Smooth muscle cell (in vitro differentiated cells): ENCODE measurements around the gene SF3B4. TPM values are rescaled to one million over a fixed set of nuclear protein-coding genes. Genes with fewer than 3 reads are reported as not detected.

ENCODE experiments used
- DNase-seq: peaks from one replicate; lab custom pipeline; 2025; ENCODE audit not compliant: unreplicated experiment; lab: John Stamatoyannopoulos, UW
- H2AFZ ChIP-seq: fragments of 200-600 bp; sonication (generic); 2 replicates; pipeline ENCODE4 v1.6.0; 2016; ENCODE audit warnings: antibody characterized with exemption, low read depth, mild to moderate bottlenecking
- H3F3A ChIP-seq: fragments of 200-600 bp; sonication (generic); 2 replicates; pipeline ENCODE4 v1.6.0; 2017; ENCODE audit warnings: antibody characterized with exemption, low read depth
- H3K27ac ChIP-seq: fragments of 200-600 bp; sonication (generic); 2 replicates; pipeline ENCODE4 v1.5.1; 2016; ENCODE audit warnings: low read depth, mild to moderate bottlenecking
- H3K27me3 ChIP-seq: fragments of 200-600 bp; sonication (generic); 2 replicates; pipeline ENCODE4 v1.6.1; 2016; ENCODE audit warnings: low read depth, mild to moderate bottlenecking
- H3K36me3 ChIP-seq: fragments of 200-600 bp; sonication (generic); 2 replicates; pipeline ENCODE4 v1.5.1; 2016; ENCODE audit warnings: low read depth
- H3K4me1 ChIP-seq: fragments of 200-600 bp; sonication (generic); 2 replicates; pipeline ENCODE4 v1.5.1; 2016; ENCODE audit warnings: low read depth
- H3K4me2 ChIP-seq: fragments of 200-600 bp; sonication (generic); 2 replicates; pipeline ENCODE4 v1.6.0; 2016; ENCODE audit warnings: mild to moderate bottlenecking
- H3K4me3 ChIP-seq: fragments of 200-600 bp; sonication (generic); 2 replicates; pipeline ENCODE4 v1.5.1; 2016; ENCODE audit warnings: mild to moderate bottlenecking
- H3K79me2 ChIP-seq: fragments of 200-600 bp; sonication (generic); 2 replicates; pipeline ENCODE4 v1.6.0; 2016; ENCODE audit warnings: low read depth, mild to moderate bottlenecking
- H3K9ac ChIP-seq: fragments of 200-600 bp; sonication (generic); 2 replicates; pipeline ENCODE4 v1.6.0; 2016; ENCODE audit warnings: low read depth
- H3K9me3 ChIP-seq: fragments of 200-600 bp; sonication (generic); replicated peaks from 2 replicates; pipeline ENCODE4 v1.5.1; 2016; ENCODE audit warnings: low read depth
- H4K20me1 ChIP-seq: fragments of 200-600 bp; sonication (generic); 2 replicates; pipeline ENCODE4 v1.6.0; 2016; ENCODE audit warnings: low read depth
- WGBS: methylation state at CpG from one replicate; pipeline ENCODE4 v1.1.7; 2016; ENCODE audit warnings: low lambda C conversion rate; 5-methylcytosine and 5-hydroxymethylcytosine counted together
- polyA plus RNA-seq: library from polyadenylated mRNA; unstranded; fragments of >200 nt; fragmentation: Nextera tagmentation; extraction: Ambion mirVana; gene quantifications from 2 replicates; pipeline ENCODE4 v1.2.1, GENCODE V29; 2016
- total RNA-seq: library from RNA; depleted of rRNA; stranded (reverse); fragments of >200 nt; gene quantifications from 2 replicates; pipeline ENCODE4 v1.2.3, GENCODE V29; 2014
- TF ChIP-seq, protein P1 (sequence below): fragments of 200-600 bp; sonication (generic); IDR thresholded peaks from 2 replicates; pipeline ENCODE4 v1.5.1; 2017; ENCODE audit warnings: borderline replicate concordance, mild to moderate bottlenecking, antibody characterized with exemption; ENCODE audit not compliant: insufficient read depth, poor library complexity, severe bottlenecking

SF3B4 gene
- total and polyA plus RNA-seq, 2 experiments from 2014 or later, result 27.3 to 72.9 TPM

DNA sequence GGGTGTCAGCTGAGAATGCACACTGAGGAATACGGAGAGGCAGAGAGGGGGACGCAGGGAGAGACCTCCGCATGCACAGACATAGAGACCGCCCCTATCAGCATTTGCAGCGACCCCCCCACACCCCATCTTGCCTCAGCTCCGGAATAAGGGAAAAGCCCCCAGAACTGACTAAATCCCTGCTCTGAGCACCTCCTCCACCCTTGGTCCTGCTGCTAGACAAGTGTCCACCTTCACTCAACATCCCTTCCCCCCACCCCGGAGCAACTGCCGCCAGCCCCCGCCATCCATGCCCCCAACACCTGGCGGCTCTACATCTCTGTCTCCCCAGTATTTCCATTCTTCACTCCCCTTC, 10.7 kb downstream of the SF3B4 start:
- Histone ChIP-seq H2AFZ (peak overlapping the region; percentile 82), H3K9me3 (no peaks in the 10 kb centered on the region), H3K27me3 (no peaks in the 10 kb centered on the region), H3K27ac (no peak overlapping the region), H3K36me3 (no peaks in the 10 kb centered on the region), H3K4me2 (peak overlapping the region; percentile 99), H3K4me3 (peak overlapping the region; percentile 89), H4K20me1 (no peaks in the 10 kb centered on the region), H3K4me1 (peaks cover 12% of the 10 kb centered on the region), H3K9ac (no peak overlapping the region), H3F3A (no peaks in the 10 kb centered on the region), H3K79me2 (peaks cover 8% of the 10 kb centered on the region)
- DNase-seq, result no peak
- TF ChIP-seq, protein P1, sequence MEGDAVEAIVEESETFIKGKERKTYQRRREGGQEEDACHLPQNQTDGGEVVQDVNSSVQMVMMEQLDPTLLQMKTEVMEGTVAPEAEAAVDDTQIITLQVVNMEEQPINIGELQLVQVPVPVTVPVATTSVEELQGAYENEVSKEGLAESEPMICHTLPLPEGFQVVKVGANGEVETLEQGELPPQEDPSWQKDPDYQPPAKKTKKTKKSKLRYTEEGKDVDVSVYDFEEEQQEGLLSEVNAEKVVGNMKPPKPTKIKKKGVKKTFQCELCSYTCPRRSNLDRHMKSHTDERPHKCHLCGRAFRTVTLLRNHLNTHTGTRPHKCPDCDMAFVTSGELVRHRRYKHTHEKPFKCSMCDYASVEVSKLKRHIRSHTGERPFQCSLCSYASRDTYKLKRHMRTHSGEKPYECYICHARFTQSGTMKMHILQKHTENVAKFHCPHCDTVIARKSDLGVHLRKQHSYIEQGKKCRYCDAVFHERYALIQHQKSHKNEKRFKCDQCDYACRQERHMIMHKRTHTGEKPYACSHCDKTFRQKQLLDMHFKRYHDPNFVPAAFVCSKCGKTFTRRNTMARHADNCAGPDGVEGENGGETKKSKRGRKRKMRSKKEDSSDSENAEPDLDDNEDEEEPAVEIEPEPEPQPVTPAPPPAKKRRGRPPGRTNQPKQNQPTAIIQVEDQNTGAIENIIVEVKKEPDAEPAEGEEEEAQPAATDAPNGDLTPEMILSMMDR, result no peak
- 8% methylated on average over 5 of the region's 10 CpGs for WGBS

DNA sequence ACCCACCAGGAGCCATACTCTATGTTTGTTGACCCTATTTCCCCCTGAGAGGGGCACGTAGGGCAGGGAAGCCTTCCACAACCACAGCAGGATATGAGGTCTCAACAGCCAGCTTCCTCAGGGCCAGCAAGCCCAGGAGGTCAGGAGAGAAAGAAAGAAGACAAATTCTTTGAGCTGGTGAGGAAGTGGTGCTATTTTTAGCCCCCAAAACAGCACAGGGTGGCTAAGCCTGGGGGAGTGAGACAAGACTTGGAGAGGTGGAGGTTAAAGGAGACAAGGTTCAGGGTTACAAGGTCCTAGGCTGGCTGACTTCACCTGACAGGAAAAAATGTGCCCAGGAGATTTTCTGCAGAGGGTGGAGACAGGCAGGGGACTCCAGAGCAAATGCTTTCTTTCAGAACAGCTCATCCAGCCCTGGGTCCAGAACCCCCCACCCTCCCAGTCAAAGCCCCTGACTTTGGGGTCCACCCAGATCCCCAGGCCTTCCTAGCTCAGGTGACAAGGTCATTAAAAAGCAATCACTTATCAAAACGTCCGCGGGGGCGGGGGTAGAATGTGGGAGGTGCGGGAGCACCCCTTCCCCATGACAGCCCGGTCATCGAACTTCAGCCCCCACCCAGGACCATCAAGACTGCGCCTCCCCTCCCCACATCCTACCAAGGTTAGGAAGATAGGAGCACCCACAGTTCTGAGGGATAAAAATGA, 11.3 kb downstream of the SF3B4 start:
- peak overlapping the region; percentile 99 for H3K4me2 ChIP-seq
- peaks cover 12% of the 10 kb centered on the region for H3K4me1 ChIP-seq
- H4K20me1 ChIP-seq, result no peaks in the 10 kb centered on the region
- no peaks in the 10 kb centered on the region for H3K36me3 ChIP-seq
- no peaks in the 10 kb centered on the region for H3K9me3 ChIP-seq
- no peak overlapping the region for H3K27ac ChIP-seq
- WGBS, result 13% methylated on average over 8 of the region's 9 CpGs
- H3K9ac ChIP-seq, result no peak overlapping the region
- TF ChIP-seq, protein P1, result no peak
- peaks cover 8% of the 10 kb centered on the region for H3K79me2 ChIP-seq
- no peak for DNase-seq
- peak overlapping the region; percentile 82 for H2AFZ ChIP-seq
- H3F3A ChIP-seq, result no peaks in the 10 kb centered on the region
- H3K4me3 ChIP-seq, result peak overlapping the region; percentile 89
- H3K27me3 ChIP-seq, result no peaks in the 10 kb centered on the region

DNA sequence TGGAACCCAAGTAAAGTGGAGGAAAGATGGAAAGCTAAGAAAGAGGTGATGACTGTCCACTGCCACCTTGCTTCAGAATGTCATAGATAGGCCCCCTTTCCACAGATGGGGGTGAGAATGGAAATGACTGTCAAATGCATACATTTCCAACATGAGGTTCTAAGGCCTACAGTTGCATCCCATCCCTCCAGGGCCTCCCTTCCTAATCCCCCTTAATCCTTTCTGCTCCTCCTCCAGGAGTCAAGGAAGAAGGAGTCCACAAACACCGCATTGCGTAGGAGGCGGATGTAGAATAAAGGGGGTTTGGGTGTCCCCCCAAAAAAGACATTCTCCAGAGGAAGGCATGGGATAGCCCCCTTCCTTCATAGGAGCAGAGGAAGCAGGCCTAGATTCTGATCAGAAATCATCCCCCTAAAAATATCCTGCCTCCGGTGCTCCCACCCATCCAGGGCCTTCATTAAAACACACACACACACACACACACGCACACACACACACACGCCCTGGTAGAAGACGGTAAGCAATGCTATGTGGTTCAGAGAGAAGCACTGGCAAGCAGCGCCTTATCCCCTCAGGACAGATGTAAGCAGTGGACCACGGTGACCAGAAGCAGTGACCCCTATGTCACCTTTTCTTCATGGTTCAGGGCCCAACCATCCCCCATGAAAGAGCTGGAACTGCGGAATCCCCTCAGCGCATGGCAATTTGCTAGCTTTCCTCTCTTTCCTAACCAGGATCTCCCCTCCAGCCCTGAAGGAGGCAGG, 12.0 kb downstream of the SF3B4 start:
- no peak overlapping the region for H3K4me3 ChIP-seq

More for the DNA sequence above, 12.0 kb downstream of the SF3B4 start:
- peaks cover 12% of the 10 kb centered on the region for H3K4me1 ChIP-seq
- no peak overlapping the region for H3K27ac ChIP-seq
- DNase-seq, result no peak
- no peaks in the 10 kb centered on the region for H3K36me3 ChIP-seq
- H3K79me2 ChIP-seq, result peaks cover 8% of the 10 kb centered on the region
- H3K9me3 ChIP-seq, result no peaks in the 10 kb centered on the region
- TF ChIP-seq, protein P1, result no peak
- no peaks in the 10 kb centered on the region for H3F3A ChIP-seq
- H2AFZ ChIP-seq, result no peak overlapping the region
- no peaks in the 10 kb centered on the region for H3K27me3 ChIP-seq
- H3K4me2 ChIP-seq, result peak overlapping the region; percentile 99
- 83% methylated on average over 11 of the region's 11 CpGs for WGBS
- H4K20me1 ChIP-seq, result no peaks in the 10 kb centered on the region
- no peak overlapping the region for H3K9ac ChIP-seq
